Keratinocyte (primary cell): ENCODE data around the gene ZNF799.
"Not testable (repeated sequence)": the region's sequence is repeated elsewhere in the genome, so short reads cannot be mapped to it uniquely, and the experiment has no call there.

Experiments used
- EZH2 ChIP-seq: IDR thresholded peaks from one replicate; pipeline ENCODE4 v1.6.1; 2012; ENCODE audit warnings: inconsistent platforms, mild to moderate bottlenecking, low read length, moderate library complexity
- TF ChIP-seq, protein P1 (sequence below), 3 experiments: IDR thresholded peaks in 1 of 3; conservative IDR thresholded peaks in 1 of 3; optimal IDR thresholded peaks in 1 of 3; 2 replicates in 2 of 3; 3 replicates in 1 of 3; pipeline versions ENCODE3 to v1.5.1; 2011; ENCODE audit warnings: low read length in 3 of 3, mild to moderate bottlenecking in 3 of 3, moderate library complexity in 2 of 3, control low read depth in 1 of 3, inconsistent platforms in 1 of 3; ENCODE audit not compliant: insufficient read depth in 2 of 3; ENCODE audit errors: extremely low read depth in 1 of 3

DNA sequence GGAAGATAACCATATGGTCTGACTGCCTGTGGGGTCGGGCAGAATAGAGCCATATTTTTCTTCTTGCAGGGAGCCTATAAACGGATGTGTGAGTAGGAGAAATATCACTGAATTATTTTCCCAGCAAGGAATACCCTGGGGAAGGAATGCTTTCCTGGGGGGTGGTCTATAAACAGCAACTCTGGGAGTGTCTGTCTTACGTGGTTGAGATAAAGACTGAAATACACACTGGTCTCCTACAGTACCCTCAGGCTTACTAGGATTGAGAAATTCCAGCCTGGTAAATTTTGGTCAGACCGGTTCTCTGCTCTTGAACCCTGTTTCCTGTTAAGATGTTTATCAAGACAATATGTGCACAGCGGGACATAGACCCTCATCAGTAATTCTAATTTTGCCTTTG is 16.2 kb upstream of the ZNF799 start:
- TF ChIP-seq, protein P1, sequence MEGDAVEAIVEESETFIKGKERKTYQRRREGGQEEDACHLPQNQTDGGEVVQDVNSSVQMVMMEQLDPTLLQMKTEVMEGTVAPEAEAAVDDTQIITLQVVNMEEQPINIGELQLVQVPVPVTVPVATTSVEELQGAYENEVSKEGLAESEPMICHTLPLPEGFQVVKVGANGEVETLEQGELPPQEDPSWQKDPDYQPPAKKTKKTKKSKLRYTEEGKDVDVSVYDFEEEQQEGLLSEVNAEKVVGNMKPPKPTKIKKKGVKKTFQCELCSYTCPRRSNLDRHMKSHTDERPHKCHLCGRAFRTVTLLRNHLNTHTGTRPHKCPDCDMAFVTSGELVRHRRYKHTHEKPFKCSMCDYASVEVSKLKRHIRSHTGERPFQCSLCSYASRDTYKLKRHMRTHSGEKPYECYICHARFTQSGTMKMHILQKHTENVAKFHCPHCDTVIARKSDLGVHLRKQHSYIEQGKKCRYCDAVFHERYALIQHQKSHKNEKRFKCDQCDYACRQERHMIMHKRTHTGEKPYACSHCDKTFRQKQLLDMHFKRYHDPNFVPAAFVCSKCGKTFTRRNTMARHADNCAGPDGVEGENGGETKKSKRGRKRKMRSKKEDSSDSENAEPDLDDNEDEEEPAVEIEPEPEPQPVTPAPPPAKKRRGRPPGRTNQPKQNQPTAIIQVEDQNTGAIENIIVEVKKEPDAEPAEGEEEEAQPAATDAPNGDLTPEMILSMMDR (optimal IDR thresholded peaks at IDR 0.05 in 1 of 3, IDR thresholded peaks at IDR 0.05 in 1 of 3, conservative IDR thresholded peaks at IDR 0.05 in 1 of 3; ENCODE audit: extremely low read depth in 1 of 3, insufficient read depth in 2 of 3, low read length in 3 of 3): not testable (repeated sequence)
- not testable (repeated sequence) for TF ChIP-seq EZH2
